Esophagus muscularis mucosa (tissue), 4 donors: Measurements from ENCODE around the gene WTAP. TPM values are rescaled to one million over a fixed set of nuclear protein-coding genes. Genes with fewer than 3 reads are reported as not detected.
"Not testable (repeated sequence)": the region's sequence is repeated elsewhere in the genome, so short reads cannot be mapped to it uniquely, and the experiment has no call there.

Experiments used
- DNase-seq: peaks from one replicate; pipeline ENCODE4 v3.0.0-alpha.2; 2017; ENCODE audit errors: extremely low spot score
- H3K27ac ChIP-seq, 4 donors: fragments of 200-600 bp; sonication (generic); replicated peaks in 1 of 4; 1 replicate in 3 of 4; 2 replicates in 1 of 4; pipeline ENCODE4 v1.5.1; 2016 to 2019; ENCODE audit warnings: mild to moderate bottlenecking in 1 of 4
- H3K27me3 ChIP-seq, 4 donors: fragments of 200-600 bp; sonication (generic); one replicate each; pipeline versions ENCODE4 v1.5.1 to v1.6.0; 2016 to 2019
- H3K36me3 ChIP-seq, 4 donors: fragments of 200-600 bp; sonication (generic); one replicate each; pipeline ENCODE4 v1.5.1; 2016 to 2019
- H3K4me1 ChIP-seq, 4 donors: fragments of 200-600 bp; sonication (generic); one replicate each; pipeline ENCODE4 v1.5.1; 2016 to 2019
- H3K4me3 ChIP-seq, 4 donors: fragments of 200-600 bp; sonication (generic); 1 replicate in 2 of 4; 2 replicates in 2 of 4; pipeline ENCODE4 v1.5.1; 2016 to 2019; ENCODE audit warnings: mild to moderate bottlenecking in 4 of 4, moderate library complexity in 1 of 4
- H3K9me3 ChIP-seq, 4 donors: fragments of 200-600 bp; sonication (generic); 1 replicate in 3 of 4; 2 replicates in 1 of 4; pipeline ENCODE4 v1.5.1; 2016 to 2019
- CTCF ChIP-seq, 3 experiments: fragments of 200-600 bp in 2 of 3; fragments of 450-650 bp in 1 of 3; sonication (generic) in 2 of 3; IDR thresholded peaks; one replicate each; pipeline ENCODE4 v1.5.1; 2017 to 2019; ENCODE audit warnings: antibody characterized with exemption in 3 of 3, mild to moderate bottlenecking in 2 of 3, moderate library complexity in 1 of 3
- EP300 ChIP-seq: sonication (generic); formaldehyde crosslinking; IDR thresholded peaks from one replicate; pipeline ENCODE4 v1.6.1; 2017; ENCODE audit warnings: antibody characterized with exemption
- POLR2A ChIP-seq: fragments of 450-650 bp; IDR thresholded peaks from one replicate; pipeline ENCODE4 v1.6.1; 2017; ENCODE audit warnings: antibody characterized with exemption, moderate library complexity, mild to moderate bottlenecking, low read depth
- POLR2AphosphoS5 ChIP-seq, 2 donors: sonication (generic); formaldehyde crosslinking; IDR thresholded peaks; one replicate each; pipeline ENCODE4 v1.6.1; 2017; ENCODE audit warnings: antibody characterized with exemption in 2 of 2
- WGBS: methylation state at CpG from one replicate; pipeline ENCODE4 v1.1.5; 2018; 5-methylcytosine and 5-hydroxymethylcytosine counted together
- intact Hi-C: fragments of 100-400 bp; cut with DNase I; formaldehyde crosslinking; loops from one replicate; pipeline ENCODE4 v1.15.1; 2023
- total RNA-seq, 4 donors: library from RNA; depleted of rRNA; stranded (reverse); fragments of >200 nt; gene quantifications; one replicate each; pipeline versions ENCODE4 v1.1.0 to v1.2.1, GENCODE V29; 2016

The WTAP gene
- total RNA-seq, 4 donors from 2014 or later: 62.7 to 96.9 (median 75.3) TPM

- TF ChIP-seq POLR2A (no peak), EP300 (no peak), POLR2AphosphoS5 (IDR thresholded peaks at IDR 0.05) (no peak), CTCF (IDR thresholded peaks at IDR 0.05) (no peak)
- Histone ChIP-seq H3K4me1 (peaks cover 34 to 94% (median 77%) of the 10 kb centered on the region in 4 donors), H3K27ac (no peak overlapping the region), H3K36me3 (peaks cover 18 to 94% (median 71%) of the 10 kb centered on the region in 4 donors), H3K9me3 (no peaks in the 10 kb centered on the region), H3K27me3 (no peaks in the 10 kb centered on the region), H3K4me3 (no peak overlapping the region)
- WGBS: 82% methylated on average over 5 of the region's 5 CpGs
- peak; percentile 14 for DNase-seq
- intact Hi-C loops: no loop called here
Observed at GRCh38 chr6:159686040-159686439, 41.3 kb upstream of the WTAP start.

- no peak for DNase-seq
- H3K27ac ChIP-seq: no peak overlapping the region
- H3K9me3 ChIP-seq: no peaks in the 10 kb centered on the region
- no peak for TF ChIP-seq POLR2AphosphoS5 (IDR thresholded peaks at IDR 0.05)
- TF ChIP-seq EP300: no peak
- TF ChIP-seq POLR2A: no peak
- TF ChIP-seq CTCF (IDR thresholded peaks at IDR 0.05): no peak
- 73% methylated on average over 3 of the region's 3 CpGs for WGBS
- H3K36me3 ChIP-seq: peaks cover 18 to 88% (median 68%) of the 10 kb centered on the region in 4 donors
- H3K4me1 ChIP-seq: peaks cover 33 to 92% (median 77%) of the 10 kb centered on the region in 4 donors
- intact Hi-C loops: no loop called here
- H3K4me3 ChIP-seq: peak overlapping the region in 1 of 4 donors; percentile 10
- H3K27me3 ChIP-seq: no peaks in the 10 kb centered on the region
Observed at GRCh38 chr6:159686703-159687102, 40.6 kb upstream of the WTAP start.

GRCh38 chr6:159687341-159687740 is 40.0 kb upstream of the WTAP start:
- TF ChIP-seq POLR2A (no peak), POLR2AphosphoS5 (IDR thresholded peaks at IDR 0.05) (no peak), CTCF (IDR thresholded peaks at IDR 0.05) (no peak)
- Histone ChIP-seq H3K4me1 (peaks cover 35 to 90% (median 80%) of the 10 kb centered on the region in 4 donors), H3K4me3 (peak overlapping the region in 1 of 4 donors; percentile 10), H3K27ac (no peak overlapping the region), H3K36me3 (peaks cover 18 to 86% (median 65%) of the 10 kb centered on the region in 4 donors), H3K9me3 (no peaks in the 10 kb centered on the region), H3K27me3 (no peaks in the 10 kb centered on the region)
- intact Hi-C loops: no loop called here
- WGBS: 91% methylated on average over 9 of the region's 9 CpGs
- no peak for DNase-seq

- peaks cover 32 to 79% (median 73%) of the 10 kb centered on the region in 4 donors for H3K4me1 ChIP-seq
- no peak for DNase-seq
- H3K4me3 ChIP-seq: peak overlapping the region in 2 of 4 donors; percentile 85 to 89
- no peaks in the 10 kb centered on the region for H3K27me3 ChIP-seq
- H3K27ac ChIP-seq: peak overlapping the region in 1 of 4 donors; percentile 11
- WGBS: 70% methylated on average over 5 of the region's 5 CpGs
- no peaks in the 10 kb centered on the region for H3K9me3 ChIP-seq
- peaks cover 16 to 76% (median 56%) of the 10 kb centered on the region in 4 donors for H3K36me3 ChIP-seq
- no peak for TF ChIP-seq POLR2AphosphoS5 (IDR thresholded peaks at IDR 0.05)
- TF ChIP-seq CTCF (IDR thresholded peaks at IDR 0.05): no peak
- TF ChIP-seq POLR2A: no peak
- no peak for TF ChIP-seq EP300
- intact Hi-C loops: no loop called here
Observed at GRCh38 chr6:159688266-159688905, 38.9 kb upstream of the WTAP start.

- 69% methylated on average over 6 of the region's 6 CpGs for WGBS
- peak overlapping the region in 1 of 4 donors; percentile 11 for H3K27ac ChIP-seq
- no peaks in the 10 kb centered on the region for H3K9me3 ChIP-seq
- no peak for DNase-seq
- intact Hi-C loops: no loop called here
- H3K36me3 ChIP-seq: peaks cover 10 to 69% (median 50%) of the 10 kb centered on the region in 4 donors
- H3K27me3 ChIP-seq: no peaks in the 10 kb centered on the region
- H3K4me3 ChIP-seq: peak overlapping the region in 2 of 4 donors; percentile 85 to 89
- TF ChIP-seq CTCF (IDR thresholded peaks at IDR 0.05) (no peak), POLR2AphosphoS5 (IDR thresholded peaks at IDR 0.05) (no peak), EP300 (no peak), POLR2A (no peak)
- peaks cover 32 to 76% (median 74%) of the 10 kb centered on the region in 4 donors for H3K4me1 ChIP-seq
Observed at GRCh38 chr6:159689001-159689400, 38.3 kb upstream of the WTAP start.

GRCh38 chr6:159690135-159690534 is 37.2 kb upstream of the WTAP start:
- H3K9me3 ChIP-seq, H3K27me3 ChIP-seq, DNase-seq: not testable (repeated sequence)
- WGBS: 88% methylated on average over 13 of the region's 13 CpGs
- peaks cover 10 to 58% (median 40%) of the 10 kb centered on the region in 4 donors for H3K36me3 ChIP-seq
- H3K4me3 ChIP-seq: peak overlapping the region in 2 of 4 donors; percentile 85 to 89
- intact Hi-C loops: loop anchor here (5.0 kb wide), 1 partner anchor 37 kb away; the partner anchor contains the start of gene WTAP
- peaks cover 42 to 82% (median 78%) of the 10 kb centered on the region in 4 donors for H3K4me1 ChIP-seq
- peak overlapping the region in 2 of 4 donors; percentile 11 to 99 for H3K27ac ChIP-seq
